Nucleus accumbens (tissue), 56 donors: ENCODE data around the gene UPF2.
"Not testable (repeated sequence)": the region's sequence is repeated elsewhere in the genome, so short reads cannot be mapped to it uniquely, and the experiment has no call there.

Source experiments
- DNase-seq, 56 donors: peaks; one replicate each; lab custom pipeline; 2025; lab: John Stamatoyannopoulos, UW

The UPF2 gene

DNA sequence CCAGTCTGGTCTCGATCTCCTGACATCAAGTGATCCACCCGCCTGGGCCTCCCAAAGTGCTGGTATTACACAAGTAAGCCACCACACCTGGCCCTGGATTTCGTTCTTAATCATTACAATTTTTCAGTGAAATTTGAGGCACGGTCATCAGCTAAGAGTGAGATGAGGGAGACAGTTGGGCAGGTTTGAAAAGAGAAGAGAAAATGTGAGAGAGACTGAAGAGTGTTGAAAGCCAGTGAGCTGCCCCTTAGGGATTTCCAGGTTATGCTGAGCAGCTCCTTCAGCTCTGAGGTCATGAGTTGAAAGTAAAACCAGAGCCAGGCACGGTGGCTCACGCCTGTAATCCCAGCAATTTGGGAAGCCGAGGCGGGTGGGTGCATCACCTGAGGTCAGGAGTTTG lies 5.9 kb upstream of the UPF2 start:
- DNase-seq: no peak

DNA sequence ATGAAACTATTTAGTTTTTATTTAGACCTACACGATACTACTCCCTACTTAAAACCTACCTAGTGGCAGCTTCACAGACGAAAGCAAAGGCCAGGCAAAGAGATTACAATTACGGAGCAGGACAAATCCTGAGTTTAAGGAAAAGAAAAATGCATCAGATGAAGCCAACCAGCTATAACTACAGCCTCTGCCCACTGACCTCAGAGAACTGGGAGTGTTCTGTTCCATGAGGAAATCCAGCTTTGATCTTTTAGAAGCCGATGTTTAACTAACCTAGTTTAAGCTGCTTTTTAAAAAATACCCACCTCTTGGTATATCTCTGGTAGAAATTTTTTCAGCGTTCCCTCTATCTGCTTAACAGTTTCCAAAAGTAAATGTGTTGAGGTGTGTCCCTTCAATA lies 3.0 kb upstream of the UPF2 start:
- DNase-seq: no peak

DNA sequence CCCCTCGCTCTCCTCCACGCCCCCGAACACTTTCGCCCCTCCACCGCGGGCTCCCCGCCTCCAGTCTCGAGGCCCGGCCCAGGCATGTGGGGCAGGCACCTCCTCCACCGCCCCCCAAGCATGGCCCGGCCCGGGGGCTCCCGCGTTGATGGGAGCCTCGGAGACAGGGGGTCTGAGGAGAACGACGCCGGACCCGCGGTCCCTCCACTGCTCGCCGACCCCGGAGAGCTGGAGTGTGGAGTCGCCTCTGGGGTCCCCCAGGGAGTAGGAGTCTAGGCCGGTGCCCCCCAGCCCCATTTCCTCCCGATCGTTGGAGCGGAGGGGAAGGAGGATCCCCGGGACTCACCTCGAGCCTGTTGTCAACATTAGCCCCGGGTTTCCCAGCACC lies 206 bp downstream of the UPF2 start:
- peak in 16 of 56 donors; percentile 14 to 76 (median 58) for DNase-seq

DNA sequence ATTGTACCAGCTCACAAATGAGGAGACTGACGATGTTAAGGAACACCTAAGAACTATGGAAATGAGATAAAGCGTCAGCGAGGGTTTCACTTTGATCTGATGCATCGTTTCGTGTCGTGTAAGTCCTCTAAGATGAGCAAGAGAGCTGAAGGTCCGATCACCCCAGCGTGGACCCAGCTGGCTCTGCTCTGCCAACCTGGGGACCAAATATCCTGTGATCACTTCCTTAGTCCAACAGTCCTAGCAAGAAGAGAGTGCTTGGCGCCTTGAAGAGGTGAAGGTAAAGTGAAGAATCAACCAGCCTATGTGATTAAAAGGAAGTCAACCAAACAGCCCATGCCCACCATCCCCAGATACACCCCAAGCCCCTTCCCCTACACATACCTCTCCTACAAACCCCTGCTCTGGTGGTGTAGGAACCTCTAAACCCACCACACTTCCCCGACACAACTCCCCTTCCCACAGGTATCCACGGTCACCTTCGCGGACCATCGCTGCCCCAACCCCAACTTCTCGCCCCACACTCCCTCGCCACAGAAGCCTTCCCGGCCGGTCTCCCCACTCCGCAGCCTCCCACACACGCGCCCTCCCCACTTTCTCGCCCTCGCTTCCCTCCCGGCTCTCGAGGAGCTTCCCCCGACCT lies 722 bp downstream of the UPF2 start:
- DNase-seq: peak in 11 of 56 donors; percentile 2 to 44 (median 16)

DNA sequence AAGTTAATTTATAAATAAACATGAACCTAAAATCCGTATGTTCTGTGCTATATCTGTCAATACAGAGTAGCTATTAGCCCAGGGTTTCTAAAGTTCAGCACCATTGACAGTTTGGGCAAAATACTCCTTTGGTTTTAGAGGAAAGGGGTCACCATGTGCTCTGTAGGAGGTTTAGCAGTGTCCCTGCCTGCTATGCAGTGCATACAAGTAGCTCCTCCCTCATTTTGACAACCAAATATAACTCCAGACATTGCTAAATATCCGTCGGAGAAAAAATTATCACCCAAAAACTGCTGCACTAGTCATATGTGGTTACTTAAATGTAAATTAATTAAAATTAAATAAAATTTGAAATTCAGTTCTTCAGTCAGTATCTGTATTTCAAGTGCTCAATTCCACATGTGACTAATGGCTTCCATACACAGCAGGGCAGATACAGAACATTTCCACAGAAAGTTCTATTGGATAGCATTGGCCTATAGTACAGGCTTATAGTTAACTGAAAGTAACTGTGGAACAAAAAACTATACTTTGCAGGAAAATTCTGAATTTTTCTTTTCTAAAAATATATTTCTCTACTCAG lies 6.4 kb downstream of the UPF2 start:
- no peak for DNase-seq

DNA sequence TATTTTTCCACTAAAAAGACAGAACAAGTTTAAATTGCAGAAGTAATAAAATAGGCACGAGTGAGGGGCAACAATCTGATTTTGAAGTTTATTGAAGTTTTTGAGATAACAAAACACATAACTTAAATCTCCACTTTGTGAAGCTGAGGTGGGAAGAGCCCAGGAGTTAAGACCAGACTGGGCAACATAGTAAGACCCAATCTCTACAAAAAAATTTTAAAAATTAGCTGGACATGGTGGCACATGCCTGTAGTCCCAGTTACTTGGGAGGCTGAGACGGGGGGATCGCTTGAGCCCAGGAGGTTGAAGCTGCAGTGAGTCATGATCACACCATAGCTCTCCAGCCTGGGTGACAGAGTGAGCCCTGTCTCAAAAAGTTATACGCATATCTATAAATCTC lies 11.2 kb downstream of the UPF2 start:
- no peak for DNase-seq

DNA sequence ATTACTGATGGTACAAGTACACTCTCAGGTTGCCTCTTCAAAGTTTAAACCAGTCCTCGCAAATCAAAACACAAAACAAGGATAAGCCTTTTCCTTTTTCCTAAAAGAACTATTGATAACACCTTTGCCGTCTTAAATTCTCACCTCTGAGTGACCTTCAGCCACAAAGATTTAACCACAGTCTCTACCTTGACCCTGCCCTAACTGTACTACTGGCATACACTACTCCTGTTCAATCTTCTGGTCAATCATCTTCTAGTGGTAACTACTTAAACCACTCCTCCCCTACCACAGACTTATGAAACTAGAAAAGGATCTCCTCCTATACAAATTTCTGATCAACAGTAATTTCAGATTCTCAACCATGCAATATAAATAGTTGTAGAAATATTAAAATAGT lies 15.1 kb downstream of the UPF2 start:
- DNase-seq: no peak

DNA sequence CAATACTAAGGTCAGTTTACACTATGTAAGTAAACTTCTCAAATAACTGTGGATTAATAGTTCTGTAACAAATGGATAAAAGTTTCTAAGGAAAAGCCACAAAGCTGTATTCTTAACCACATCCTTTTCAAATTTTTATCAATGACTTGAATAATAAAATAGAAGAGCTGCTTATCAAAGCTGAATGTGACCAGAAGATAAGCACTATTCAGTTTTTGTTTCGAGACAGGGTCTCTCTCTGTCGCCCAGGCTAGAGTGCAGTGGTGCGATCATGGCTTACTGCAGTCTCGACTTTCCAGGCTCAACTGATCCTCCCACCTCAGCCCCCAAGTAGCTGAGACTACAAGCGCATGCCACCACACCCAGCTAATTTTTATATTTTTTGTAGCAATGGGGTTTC lies 17.0 kb downstream of the UPF2 start:
- no peak for DNase-seq

DNA sequence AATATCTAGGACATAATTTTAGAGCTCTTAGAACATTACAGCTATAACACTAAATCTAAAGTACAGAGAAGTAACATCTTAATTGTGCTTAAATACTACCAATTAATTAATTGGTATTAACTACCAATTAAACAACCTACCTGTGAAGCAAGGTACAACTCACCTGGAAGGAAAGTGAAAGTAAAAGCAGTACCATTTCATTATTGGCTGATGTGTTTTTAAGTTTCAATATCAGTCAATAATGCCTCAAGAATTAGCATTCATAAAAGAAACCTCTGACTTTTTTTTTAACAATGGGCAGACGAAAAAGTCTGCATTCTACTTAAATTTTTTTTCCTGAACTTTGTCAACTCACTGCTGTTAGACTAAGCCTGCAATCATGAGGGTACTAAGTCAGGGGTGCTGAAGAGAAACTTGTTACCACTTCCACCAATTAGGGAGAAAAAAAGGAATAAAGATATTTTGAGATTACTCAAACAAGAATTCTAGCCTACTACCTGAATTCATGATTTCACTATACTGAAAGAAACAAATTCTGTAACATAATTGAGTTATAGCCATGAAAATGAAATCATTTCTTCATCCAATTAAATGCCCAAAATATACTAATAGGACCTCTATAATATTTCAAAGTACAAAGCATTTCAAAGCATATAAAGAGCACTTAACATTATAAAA lies 19.9 kb downstream of the UPF2 start:
- no peak for DNase-seq

DNA sequence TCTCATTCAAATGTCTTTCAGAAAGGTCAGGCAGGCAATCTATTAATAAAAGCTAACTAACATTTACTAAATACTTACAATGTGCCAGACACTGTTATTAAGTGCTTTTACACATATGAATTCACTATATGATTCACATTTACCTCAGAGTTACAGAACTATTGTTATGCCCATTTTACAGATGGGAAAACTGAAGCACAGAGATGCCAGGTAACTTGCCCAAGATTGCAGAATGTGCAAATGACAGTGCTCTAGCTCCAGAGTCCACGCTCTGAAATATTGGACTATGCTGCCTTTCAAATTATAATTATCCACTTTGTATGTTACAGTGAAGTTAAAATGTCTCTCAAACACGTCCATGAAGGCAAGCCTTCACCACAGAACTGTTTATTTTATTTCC lies 22.0 kb downstream of the UPF2 start:
- no peak for DNase-seq

DNA sequence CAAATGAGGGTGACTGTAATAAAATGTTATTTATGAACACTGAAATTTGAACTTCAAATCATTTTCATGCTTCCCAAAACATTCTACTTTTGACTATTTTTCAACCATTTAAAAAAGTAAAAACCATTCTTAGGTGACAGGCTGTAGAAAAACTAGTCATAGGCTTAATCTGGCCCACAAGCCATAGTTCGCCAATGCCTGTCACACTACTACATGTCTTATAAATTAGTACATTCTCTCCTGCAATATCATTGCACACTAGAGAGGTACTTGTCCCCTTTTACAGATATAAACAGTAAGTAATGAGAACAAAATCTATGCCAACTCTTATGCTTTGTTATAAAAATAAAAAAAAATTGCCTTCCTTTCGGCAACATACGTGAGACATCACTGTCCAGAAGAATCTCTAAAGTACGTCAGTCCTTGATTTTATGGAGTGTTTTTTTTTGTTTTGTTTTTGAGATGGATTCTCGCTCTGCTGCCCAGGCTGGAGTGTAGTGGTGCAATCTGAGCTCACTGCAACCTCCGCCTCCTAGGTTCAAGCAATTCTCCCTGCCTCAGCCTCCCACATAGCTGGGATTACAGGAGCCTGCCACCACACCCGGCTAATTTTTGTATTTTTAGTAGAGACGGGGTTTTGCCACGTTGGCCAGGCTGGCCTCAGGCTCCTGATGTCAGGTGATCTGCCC lies 23.2 kb downstream of the UPF2 start:
- no peak for DNase-seq

DNA sequence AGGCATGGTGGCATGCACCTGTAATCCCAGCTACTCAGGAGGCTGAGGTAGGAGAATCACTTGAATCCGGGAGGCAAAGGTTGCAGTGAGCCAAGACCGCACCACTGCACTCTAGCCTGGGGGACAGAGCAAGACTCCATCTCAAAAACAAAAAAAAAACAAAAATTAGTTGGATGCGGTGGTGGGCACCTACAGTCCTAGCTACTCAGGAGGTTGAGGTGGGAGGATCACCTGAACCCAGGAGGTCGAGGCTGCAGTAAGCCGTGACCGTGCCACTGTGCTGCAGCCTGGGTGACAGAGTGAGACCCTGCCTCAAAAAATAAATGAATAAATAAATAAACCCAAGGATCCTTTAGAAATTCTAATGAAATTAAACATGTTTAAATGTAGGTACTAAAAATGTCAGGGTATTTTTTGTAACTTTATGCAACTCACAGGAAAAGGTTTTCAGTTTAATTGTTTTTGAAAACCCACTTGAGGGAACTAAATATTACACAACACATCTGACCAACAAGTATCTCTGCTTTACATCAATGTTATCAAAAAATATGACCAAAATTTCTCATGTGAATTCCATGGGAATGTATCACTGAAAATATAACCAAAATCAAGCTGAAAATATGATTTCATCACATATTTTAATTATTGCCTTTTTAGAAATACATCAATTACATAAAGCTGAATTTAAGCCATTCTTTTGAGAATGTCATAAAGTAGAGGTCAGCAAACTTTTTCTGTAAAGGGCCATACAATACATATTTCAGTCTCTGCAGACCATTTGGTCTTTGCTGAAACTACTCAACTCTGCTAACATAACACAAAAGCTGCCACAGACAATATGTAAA lies 23.9 kb downstream of the UPF2 start:
- no peak for DNase-seq

DNA sequence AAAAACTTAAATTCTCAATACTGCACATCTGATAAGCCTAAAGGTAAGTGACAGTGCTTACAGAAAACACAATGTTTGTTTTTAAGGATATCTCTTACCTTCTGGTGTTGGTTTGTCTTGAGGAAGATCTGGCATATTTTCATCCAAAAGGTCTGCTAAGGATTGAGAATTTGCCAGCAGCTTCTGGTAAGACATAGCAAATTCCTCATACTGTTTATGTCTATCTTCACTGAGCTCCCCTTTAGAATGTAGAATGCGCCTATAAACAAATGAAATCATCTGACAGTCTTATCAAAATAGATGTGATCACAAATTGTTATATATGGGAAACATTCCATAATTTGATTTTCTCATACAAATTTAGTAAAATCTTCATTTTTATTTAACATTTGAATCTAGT lies 28.7 kb downstream of the UPF2 start:
- DNase-seq: no peak

DNA sequence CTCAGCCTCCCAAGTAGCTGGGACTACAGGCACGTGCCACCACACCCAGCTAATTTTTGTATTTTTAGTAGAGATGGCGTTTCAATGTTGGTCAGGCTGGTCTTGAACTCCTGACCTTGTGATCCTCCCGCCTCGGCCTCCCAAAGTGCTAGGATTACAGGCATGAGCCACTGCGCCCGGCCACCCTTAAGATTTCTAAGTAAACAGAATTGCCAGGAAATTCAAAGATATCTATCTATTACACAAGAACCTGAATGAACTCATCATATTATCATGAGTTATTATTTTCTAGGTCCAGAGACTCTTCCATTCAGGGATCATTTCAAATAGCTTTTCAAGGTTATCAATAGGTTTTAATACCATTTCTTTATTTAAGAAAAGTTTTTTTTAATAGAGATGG lies 29.2 kb downstream of the UPF2 start:
- not testable (repeated sequence) for DNase-seq

DNA sequence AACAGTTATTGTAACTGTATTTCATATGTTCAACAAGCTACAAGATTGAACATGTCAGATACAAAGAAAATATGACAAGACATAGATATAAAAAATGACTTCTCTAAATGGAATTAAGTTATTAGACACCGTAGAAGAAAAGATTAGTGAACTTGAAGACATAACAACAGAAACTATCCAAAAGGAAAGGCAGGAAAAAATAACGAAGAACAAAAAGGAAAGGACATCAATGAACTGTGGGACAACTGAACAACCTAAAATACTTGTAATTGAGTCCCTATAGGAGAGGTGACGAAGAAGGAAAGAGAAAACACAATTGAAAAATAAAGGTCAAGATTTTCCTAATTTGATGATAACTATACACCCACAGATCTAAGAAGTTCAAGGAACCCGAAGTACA lies 32.3 kb downstream of the UPF2 start:
- no peak for DNase-seq

DNA sequence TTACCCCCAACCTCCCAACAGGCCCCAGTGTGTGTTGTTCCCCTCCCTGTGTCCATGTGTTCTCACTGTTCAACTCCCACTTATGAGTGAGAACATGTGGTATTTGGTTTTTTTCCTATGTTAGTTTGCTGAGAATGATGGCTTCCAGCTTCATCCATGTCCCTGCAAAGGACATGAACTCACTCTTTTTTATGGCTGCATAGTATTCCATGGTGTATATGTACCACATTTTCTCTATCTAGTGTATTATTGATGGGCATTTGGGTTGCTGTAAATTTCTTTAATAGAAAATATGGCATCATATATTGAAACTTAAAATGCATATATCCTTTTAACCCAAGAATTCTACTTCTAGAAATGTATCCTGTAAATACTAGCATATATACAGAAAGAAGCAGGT lies 33.8 kb downstream of the UPF2 start:
- not testable (repeated sequence) for DNase-seq

DNA sequence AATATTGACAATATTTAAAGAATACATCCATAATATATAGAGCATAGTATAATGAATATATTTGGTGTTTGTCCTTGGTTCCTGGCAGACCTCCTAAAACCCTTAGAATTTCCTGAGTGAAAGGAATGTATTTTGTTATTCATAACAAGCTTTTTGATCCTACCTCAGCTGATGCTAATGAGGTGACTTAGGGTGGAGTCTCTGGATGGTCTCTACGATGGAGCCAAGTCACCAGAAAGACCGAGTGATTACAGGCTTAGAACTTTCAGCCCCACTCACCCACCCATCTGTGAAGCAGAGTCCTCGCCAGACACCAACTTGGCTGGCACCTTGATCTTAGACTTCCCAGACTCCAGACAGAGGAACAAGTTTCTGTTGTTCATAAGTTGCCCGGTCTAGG lies 35.9 kb downstream of the UPF2 start:
- no peak for DNase-seq

DNA sequence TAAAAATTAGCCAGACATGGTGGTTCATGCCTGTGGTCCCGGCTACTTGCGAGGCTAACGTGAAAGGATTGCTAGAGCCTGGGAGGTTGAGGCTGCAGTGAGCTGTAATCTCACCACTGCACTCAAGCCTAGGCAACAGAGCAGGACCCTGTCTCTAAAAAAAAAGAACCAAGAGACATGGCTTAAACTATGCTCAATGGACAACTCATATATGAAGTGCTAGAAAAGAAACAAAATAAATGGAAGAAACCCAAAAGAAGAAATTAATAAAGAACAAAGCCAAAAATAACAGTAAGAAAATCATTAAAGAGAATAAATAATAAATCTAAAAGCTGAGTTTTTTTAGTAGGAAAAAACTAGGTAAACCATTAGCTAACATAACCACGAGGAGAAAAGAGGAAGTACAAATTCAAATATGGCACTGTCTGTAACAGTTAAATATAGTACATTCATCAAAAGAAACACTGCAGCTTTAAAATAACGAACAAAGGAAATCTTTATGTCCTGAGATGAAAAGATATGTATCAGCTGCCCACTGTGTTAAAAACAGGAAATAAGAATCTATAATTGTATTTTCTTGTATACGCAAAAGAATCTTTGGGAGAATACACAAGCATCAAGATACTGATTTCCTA lies 48.7 kb downstream of the UPF2 start:
- DNase-seq: no peak

DNA sequence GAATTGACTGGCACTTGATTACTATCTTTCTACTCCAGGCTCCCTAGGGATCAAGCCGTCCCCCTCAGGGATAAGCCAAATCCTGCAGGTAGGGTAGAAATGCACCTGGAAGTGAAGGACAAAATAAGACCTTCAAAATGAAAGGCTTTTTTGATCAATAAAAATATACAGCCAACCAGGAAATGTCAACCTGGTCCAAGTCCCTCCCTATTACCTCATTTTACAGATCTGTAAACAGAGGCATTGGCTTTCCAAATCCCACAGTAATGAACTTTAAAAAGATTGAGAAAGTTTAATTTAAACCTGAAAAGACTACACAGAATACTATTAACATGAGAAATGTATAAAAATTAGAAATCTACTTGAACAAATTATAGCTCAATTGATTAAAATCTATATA lies 53.7 kb downstream of the UPF2 start:
- no peak for DNase-seq

DNA sequence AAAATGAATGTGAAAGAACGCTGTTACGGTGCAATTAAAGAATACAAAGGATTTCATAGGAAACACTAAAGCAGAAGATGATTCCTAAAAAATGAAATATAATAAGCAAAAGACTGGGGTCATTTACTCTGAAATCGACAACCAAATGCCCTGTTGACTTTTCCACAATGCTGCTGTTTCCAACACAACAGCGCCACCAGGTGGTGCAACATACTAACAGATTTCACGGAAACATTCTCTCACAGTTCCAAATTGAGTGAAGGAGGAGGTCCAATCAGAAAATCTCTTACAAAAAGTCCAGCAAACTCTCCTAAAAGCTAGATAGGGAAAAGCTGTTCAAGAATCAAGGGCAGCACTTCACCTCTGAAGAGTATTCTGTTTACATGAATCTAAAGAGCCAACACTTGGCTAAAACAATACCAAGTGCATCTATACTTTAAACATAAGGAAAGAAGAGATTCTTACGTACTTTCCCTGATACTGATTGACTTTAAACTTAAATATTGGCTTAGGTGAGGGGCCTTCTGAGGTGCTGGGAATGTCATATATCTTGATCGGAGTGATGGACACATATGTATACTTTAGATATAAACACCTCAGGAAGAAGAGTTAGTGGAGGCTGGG lies 55.9 kb downstream of the UPF2 start:
- DNase-seq: peak in 49 of 56 donors; percentile 0 to 87 (median 32)
